Peyer's patch (tissue), 4 donors: ENCODE data around the gene GFM2.

Experiments
- POLR2A ChIP-seq, 2 donors: fragments of 450-650 bp; IDR thresholded peaks; one replicate each; pipeline ENCODE4 v1.5.1; 2017; ENCODE audit warnings: antibody characterized with exemption in 2 of 2, mild to moderate bottlenecking in 2 of 2, moderate library complexity in 2 of 2
- TF ChIP-seq, protein P1 (sequence below), 6 experiments: fragments of 450-650 bp in 4 of 6; fragments of 200-600 bp in 2 of 6; sonication (generic) in 1 of 6; IDR thresholded peaks; one replicate each; pipeline ENCODE4 v1.5.1; 2017 to 2019; ENCODE audit warnings: antibody characterized with exemption in 6 of 6, mild to moderate bottlenecking in 3 of 6, moderate library complexity in 1 of 6

DNA sequence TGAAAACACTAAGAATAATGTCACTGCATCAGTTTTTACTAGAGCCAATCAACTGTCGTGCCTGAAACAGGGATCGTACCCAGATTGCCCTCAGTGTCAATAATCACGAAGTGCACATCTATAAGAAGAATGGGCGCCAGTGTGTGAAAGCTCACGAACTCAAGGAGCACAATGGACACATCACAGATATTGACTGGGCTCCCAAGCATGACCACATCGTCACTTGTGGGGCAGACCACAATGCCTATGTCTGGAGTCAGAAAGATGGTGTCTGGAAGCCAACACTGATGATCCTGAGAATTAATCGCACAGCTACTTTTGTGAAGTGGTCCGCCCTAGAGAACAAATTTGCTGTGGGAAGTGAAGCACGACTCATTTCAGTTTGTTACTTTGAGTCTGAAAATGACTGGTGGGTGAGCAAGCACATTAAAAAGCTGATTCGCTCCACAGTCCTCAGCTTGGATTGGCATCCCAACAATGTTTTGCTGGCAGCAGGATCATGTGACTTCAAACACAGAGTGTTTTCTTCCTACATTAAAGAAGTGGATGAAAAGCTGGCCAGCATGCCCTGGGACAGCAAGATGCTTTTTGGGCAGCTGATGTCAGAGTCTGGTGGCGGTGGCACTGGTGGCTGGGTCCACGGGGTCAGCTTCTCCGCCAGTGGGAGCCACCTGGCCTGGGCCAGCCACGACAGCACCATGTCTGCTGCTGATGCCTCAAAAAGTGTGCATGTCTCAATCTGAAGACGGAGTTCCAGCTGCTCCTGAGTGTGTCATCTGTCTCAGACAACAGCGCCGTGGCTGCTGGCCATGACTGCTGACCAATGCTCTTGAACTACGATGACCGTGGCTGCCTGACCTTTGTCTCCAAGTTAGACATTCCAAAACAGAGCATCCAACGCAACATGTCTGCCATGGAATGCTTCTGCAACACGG is 32.3 kb upstream of the GFM2 start:
- TF ChIP-seq, protein P1, sequence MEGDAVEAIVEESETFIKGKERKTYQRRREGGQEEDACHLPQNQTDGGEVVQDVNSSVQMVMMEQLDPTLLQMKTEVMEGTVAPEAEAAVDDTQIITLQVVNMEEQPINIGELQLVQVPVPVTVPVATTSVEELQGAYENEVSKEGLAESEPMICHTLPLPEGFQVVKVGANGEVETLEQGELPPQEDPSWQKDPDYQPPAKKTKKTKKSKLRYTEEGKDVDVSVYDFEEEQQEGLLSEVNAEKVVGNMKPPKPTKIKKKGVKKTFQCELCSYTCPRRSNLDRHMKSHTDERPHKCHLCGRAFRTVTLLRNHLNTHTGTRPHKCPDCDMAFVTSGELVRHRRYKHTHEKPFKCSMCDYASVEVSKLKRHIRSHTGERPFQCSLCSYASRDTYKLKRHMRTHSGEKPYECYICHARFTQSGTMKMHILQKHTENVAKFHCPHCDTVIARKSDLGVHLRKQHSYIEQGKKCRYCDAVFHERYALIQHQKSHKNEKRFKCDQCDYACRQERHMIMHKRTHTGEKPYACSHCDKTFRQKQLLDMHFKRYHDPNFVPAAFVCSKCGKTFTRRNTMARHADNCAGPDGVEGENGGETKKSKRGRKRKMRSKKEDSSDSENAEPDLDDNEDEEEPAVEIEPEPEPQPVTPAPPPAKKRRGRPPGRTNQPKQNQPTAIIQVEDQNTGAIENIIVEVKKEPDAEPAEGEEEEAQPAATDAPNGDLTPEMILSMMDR (IDR thresholded peaks at IDR 0.05), result no peak
- TF ChIP-seq POLR2A (IDR thresholded peaks at IDR 0.05), result no peak
